ENCODE data around the gene SP3. TPM values are rescaled to one million over a fixed set of nuclear protein-coding genes. Genes with fewer than 3 reads are reported as not detected.

Gene SP3
- total and polyA plus RNA-seq, 9 of the 15 experiments (the other 6 are each of a cell fraction or from before 2014, with no cell fraction given) = 12.0 to 106 (median 74.9) TPM

DNA sequence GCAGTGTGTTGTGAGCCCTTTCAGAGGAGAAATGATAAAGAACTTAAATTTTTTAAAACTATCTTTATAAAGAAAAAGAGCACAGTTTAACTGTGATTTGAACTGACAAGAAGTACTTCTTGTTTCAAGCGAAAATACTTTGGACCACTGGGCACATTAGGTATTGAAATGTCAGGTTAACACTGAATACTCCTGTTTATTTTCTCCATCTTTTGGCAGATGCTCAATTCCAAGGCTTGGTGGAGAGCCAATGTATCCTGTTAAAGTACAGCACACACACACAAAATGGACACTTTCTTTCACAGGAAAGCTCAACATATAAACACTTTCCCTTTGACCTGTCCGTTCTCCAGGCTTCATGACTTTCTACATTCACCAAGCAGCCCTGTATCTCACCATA is 32.6 kb upstream of the SP3 start:
- Histone ChIP-seq H3K9me3 (replicated peaks; ENCODE audit: control insufficient read depth, insufficient read depth, low read depth, low read length) (no peaks in the 10 kb centered on the region), H3K27me3 (ENCODE audit: control insufficient read depth in 2 of 2, insufficient read depth in 2 of 2, low read length in 2 of 2) (peaks cover 23 to 35% of the 10 kb centered on the region in 2 experiments; a peak in 4 of 5 replicates), H3K36me3 (ENCODE audit: control insufficient read depth, insufficient read depth, low read length) (no peaks in the 10 kb centered on the region), H3K79me2 (ENCODE audit: control insufficient read depth, insufficient read depth, low read length) (no peaks in the 10 kb centered on the region), H3K27ac (ENCODE audit: extremely low read depth, low read depth, low read length) (no peak overlapping the region), H3K4me2 (ENCODE audit: insufficient read depth, low read length) (no peak overlapping the region), H4K20me1 (replicated peaks; ENCODE audit: control insufficient read depth, insufficient read depth, low read length) (0 out of 2 replicates have a peak, but pooled peaks cover 2% of the 10 kb centered on the region), H2AFZ (ENCODE audit: low read depth, low read length) (no peak overlapping the region), H3K9ac (ENCODE audit: insufficient read depth in 1 of 2, low read depth in 2 of 2, low read length in 2 of 2) (no peak overlapping the region), H3K9me1 (ENCODE audit: control insufficient read depth, insufficient read depth, low read length) (no peaks in the 10 kb centered on the region), H3K4me1 (replicated peaks in 1 of 2; ENCODE audit: control insufficient read depth in 2 of 2, insufficient read depth in 2 of 2, low read length in 2 of 2) (0 out of 5 replicates have a peak, but pooled peaks cover 0 to 4% of the 10 kb centered on the region in 2 experiments), H3K4me3 (no peak overlapping the region)
- POLR2A ChIA-PET = interaction anchor here (0.8 to 1.5 kb wide), 3 partner anchors 9 to 733 kb away, joined by 3 read pairs; no protein-coding TSS in a partner anchor
- BruUV-seq (replicated peaks) = no TSS peak
- FAIRE-seq (no peak), ATAC-seq (no peak), DNase-seq (ENCODE audit: extremely low read depth in 1 of 4, low spot score in 3 of 4) (no peak)
- intact Hi-C loops (cut with micrococcal nuclease) = no loop called here
- in situ Hi-C loops (cut with MboI) = no loop called here
- CTCF ChIA-PET (ENCODE audit: low intra/inter-chr PET ratio) = no interaction called here
- TF ChIP-seq, protein P1, sequence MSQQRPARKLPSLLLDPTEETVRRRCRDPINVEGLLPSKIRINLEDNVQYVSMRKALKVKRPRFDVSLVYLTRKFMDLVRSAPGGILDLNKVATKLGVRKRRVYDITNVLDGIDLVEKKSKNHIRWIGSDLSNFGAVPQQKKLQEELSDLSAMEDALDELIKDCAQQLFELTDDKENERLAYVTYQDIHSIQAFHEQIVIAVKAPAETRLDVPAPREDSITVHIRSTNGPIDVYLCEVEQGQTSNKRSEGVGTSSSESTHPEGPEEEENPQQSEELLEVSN (IDR thresholded peaks at IDR 0.05; ENCODE audit: borderline replicate concordance in 1 of 2, extremely low read depth in 1 of 2, insufficient read depth in 1 of 2, insufficient read length in 1 of 2, low read depth in 1 of 2, low read length in 1 of 2, poor library complexity in 1 of 2, severe bottlenecking in 1 of 2) = no peak
- TF ChIP-seq ZFX (CRISPR knock-in tag; IDR thresholded peaks at IDR 0.05) (no peak), EGR1 (conservative IDR thresholded peaks at IDR 0.05) (no peak), ZZZ3 (IDR thresholded peaks at IDR 0.05) (no peak), ARID3A (IDR thresholded peaks at IDR 0.05; ENCODE audit: borderline replicate concordance, low read depth, low read length) (no peak), SMARCC2 (IDR thresholded peaks at IDR 0.05; ENCODE audit: low read depth) (no peak), NR2F6 (CRISPR knock-in tag; IDR thresholded peaks at IDR 0.05) (no peak)
- WGBS (ENCODE audit: insufficient coverage, low coverage, missing lambda C conversion rate) = 4% methylated on average over 2 of the region's 2 CpGs

All from K562 (cell line).